Liver (tissue), 3 donors: Measurements from ENCODE around the gene MGAT4A.

Experiments used
- CTCF ChIP-seq: fragments of 150-350 bp; IDR thresholded peaks from 2 replicates; pipeline ENCODE4 v1.5.1; 2017; ENCODE audit warnings: improper control_type of control experiment, low read depth, low read length; ENCODE audit not compliant: missing input control
- GABPA ChIP-seq, 2 donors: IDR thresholded peaks in 1 of 2; conservative IDR thresholded peaks in 1 of 2; 2 replicates each; pipeline ENCODE4 v1.6.1; 2016; ENCODE audit warnings: antibody characterized with exemption in 2 of 2, mild to moderate bottlenecking in 1 of 2, moderate library complexity in 1 of 2
- MAX ChIP-seq: IDR thresholded peaks from 2 replicates; pipeline ENCODE4 v1.6.1; 2016; ENCODE audit warnings: antibody characterized with exemption
- RAD21 ChIP-seq, 2 donors: IDR thresholded peaks; 2 replicates each; pipeline ENCODE4 v1.6.1; 2016; ENCODE audit warnings: antibody characterized with exemption in 2 of 2, mild to moderate bottlenecking in 2 of 2
- REST ChIP-seq: IDR thresholded peaks from 2 replicates; pipeline ENCODE4 v1.6.1; 2016; ENCODE audit warnings: antibody characterized with exemption, mild to moderate bottlenecking
- YY1 ChIP-seq: IDR thresholded peaks from 2 replicates; pipeline ENCODE4 v1.6.1; 2016; ENCODE audit warnings: antibody characterized with exemption, mild to moderate bottlenecking
- donor health status: healthy.
- donor health status: healthy.

GRCh38 chr2:98654699-98655495 is 76.0 kb downstream of the MGAT4A start:
- TF ChIP-seq CTCF (no peak), MAX (no peak), YY1 (no peak), RAD21 (IDR thresholded peaks at IDR 0.05) (no peak), REST (no peak), GABPA (IDR thresholded peaks at IDR 0.05 in 1 of 2, conservative IDR thresholded peaks at IDR 0.05 in 1 of 2) (no peak)
